Activated T-cell treated with anti-CD3 and anti-CD28 coated beads for 4 hours (primary cell): ENCODE measurements around the gene ANKS1B.
"Not testable (repeated sequence)": the region's sequence is repeated elsewhere in the genome, so short reads cannot be mapped to it uniquely, and the experiment has no call there.

Source experiments
- DNase-seq: peaks from one replicate; pipeline ENCODE4 v3.0.0-alpha.2; 2020

Gene ANKS1B

DNA sequence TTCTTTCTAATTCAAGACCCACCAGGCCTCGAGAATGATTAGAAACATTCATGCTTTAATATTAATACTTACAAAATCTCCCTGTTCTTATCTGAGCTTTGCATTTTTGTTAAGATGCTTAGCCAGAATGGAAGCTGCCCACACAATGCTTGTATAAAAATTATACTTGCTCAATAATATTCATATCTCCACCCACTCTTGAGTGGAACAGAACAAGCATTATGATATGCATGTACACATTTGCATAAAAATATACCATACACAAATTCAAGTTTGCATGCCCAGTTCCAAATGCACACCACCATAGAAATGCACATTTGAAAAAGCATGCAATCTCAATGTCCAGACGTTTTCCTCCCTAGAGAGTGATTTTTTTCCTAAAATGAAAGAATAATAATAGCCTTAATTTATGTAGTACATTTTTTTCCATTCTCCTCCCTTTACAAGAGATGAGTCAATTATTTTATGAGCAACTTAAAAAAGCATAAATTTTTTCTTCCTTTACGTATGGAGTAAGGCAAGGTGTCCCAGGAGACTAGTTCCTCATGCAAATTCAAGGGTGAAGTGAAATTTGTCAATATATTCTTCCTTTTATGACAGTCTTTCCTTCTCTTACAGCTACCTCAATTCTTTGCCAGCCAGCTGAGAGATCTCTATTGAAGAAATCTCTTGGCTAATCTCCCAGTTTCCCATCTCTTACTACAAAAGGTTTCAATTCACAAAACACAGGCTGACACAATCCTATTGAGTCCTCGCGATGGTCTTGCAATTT, 650.3 kb downstream of the ANKS1B start:
- no peak for DNase-seq

DNA sequence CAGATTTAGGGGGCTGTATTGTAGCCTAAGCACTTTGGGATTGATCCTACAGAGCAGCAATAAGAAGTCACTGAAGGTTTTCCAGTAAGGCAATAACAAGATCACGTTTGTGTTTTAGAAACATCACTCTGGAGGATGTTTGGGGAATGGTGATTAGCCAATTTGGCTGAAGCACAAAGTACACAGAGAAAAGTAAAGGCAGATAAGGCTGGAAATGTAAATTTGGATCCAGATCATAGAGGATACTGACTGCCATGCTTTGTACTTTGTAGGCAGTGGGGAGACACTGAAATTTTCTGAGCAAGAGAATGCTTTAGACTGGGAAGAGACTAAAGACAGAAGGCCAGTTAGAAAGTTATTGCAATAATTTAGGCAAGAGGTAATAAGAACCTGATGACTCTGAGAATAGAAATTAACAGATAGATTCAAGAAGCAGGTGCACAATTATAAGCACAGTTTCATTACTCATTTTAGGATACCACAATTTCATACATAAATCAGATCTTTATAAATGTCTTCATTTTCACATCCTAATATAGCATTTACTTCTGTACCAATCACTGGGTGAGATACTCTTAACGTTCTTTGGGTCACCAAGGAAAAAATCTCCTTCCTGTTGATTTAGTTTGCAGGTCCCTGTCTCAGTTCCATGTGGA, 651.7 kb downstream of the ANKS1B start:
- DNase-seq = no peak

DNA sequence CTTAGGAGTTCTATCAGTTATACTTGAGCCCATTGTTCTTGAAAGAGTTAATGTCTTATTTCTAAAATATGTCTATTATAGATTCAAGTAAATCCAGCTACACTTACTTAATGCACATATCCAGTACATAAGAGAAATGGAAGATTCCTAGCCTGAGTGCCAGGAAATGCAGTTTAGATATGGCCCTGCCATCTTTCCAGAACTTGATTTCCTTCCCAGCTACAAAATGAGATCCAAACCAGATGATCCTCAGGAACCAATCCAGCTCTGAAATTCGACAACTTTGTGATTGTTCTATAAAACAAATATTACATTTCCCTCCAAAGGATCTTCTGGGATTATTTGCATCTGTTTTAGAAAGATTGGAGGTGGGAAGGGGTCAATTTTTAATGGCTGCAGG, 654.5 kb downstream of the ANKS1B start:
- no peak for DNase-seq

DNA sequence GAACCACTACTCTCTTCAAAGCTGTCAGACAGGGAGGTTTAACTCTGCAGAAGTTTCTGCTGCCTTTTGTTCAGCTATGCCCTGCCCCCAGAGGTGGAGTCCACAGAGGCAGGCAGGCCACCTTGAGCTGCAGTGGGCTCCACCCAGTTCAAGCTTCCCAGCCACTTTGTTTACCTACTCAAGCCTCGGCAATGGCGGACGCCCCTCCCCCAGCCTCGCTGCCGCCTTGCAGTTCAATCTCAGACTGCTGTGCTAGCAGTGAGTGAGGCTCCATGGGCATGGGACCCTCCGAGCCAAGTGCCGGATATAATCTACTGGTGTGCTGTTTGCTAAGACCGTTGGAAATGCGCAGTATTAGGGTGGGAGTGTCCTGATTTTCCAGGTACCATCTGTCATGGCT, 663.5 kb downstream of the ANKS1B start:
- DNase-seq = not testable (repeated sequence)

DNA sequence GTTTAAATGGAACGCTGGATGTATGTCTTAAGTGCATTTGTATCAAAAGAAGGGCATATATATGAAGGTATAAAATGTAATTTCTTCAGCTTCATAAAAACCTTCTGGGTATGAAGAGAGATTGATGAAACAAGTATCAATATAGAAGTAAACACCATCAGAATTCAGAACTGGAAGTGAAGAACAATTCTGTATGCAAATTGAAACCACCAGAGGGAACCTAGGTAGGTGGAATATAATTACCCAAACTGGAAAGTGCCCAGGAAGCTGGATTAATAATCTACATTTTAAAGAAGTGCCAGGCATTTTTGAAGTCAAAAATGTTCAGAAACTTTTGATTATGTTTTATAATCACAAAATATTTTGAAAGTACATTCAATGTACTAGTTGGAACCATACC, 673.4 kb downstream of the ANKS1B start:
- DNase-seq = no peak

DNA sequence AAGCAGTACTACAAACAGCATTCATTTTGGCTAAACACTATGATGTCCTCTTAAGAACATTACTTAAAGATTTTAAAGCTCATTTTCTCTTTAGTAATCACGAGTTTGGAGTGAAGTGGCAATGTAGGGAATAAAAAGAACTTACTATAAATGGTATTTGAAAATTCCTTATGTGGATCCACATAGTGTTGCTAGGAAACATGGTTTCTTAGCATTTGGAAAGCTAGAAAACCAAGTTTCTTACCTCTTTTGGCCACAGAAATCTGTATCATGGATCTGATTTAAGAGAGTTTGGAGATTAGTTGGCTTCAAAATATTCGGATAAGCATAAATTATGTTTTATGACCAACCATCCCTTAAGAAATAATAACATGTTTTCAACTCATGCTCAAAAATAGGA, 674.9 kb downstream of the ANKS1B start:
- DNase-seq = no peak

DNA sequence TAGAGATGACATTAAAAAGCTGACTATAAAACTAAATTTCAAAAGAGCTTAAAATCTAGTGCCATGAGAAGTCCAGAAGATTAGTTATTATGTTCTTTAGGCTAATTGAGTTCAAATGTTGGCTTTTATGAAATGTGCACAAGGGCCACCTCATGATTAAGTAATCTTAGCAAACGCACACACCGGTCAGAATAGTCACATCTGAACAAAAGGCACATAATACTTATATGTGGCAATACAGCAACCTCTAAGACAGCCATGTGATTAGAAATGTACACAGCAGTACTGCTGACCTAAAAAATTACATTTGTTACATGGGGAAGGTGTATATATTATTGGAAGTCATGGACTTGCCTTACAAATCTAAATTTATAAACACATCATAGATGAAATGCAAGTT, 681.9 kb downstream of the ANKS1B start:
- no peak for DNase-seq

DNA sequence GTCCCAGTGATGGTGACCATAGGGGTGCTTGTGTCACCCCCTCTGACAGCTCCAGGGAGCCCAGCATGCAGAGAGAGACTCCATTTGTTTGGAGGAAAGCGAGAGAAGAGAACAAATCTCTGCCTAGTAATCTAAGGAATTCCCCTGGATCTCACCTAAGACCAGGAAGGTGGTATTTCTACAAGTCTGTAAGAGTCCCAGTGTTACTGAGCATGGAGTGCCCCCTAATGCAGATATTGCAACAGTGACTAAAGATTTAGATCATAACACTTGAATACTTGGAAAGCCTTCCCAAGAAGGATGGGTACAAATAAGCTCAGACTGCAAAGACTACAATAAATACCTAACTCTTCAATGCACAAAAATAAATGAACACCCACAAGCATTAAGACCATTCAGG, 697.6 kb downstream of the ANKS1B start:
- DNase-seq = no peak

DNA sequence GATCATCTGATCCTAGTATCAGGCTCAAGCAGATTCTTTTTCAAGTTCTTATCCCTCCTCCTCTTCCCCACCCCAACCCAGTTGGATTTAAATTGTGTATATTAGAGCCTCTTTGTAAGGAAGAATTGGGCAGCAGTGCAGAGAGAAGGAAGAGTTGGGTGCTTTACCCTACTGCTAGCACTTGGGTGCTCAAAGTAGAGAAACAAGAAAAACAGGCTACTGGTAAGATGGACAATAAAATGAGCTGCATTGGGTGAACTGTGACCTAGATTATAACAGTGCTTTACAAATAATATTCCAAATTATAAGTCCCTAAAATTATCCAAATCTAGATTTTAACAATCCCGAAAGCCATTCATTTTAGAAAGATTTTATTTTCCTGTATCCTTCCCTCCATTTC, 700.6 kb downstream of the ANKS1B start:
- DNase-seq = no peak

DNA sequence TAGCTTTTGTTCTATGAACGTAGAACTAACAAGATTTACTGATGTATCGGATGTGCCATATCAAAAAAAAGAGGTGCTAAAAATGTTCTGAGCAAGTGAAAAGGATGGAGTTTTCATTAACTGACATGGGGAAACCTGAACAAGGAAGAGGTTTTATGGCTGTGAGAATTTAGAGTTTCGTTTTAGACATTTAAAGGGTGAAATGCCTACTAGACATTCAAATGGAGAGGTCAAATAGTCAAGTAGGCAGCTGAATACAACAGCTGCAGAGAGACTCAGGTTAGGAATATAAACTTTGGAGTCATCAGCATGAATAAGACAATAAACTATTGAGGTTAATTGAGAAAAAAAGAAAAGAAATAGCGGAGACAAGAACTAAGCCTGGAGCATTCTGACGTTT, 702.1 kb downstream of the ANKS1B start:
- DNase-seq = no peak

DNA sequence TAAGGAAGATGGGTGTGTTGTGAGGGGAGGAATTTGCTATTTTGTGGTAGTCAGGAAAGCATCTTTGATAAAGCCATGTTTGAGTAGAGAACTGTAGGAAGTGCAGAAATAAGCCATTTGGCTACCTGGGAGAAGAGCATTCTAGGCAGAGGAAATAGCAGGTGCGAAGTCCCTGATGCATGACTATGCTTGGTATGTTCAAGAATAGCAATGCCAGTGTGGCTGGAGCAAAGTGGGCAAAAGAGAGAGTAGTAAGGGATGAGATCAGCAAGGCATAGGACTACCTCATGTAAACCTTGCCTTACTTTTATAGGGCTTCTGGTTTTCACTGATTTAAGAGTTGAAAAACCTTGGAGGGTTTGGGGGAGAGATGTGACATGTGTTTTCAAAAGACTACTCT, 702.6 kb downstream of the ANKS1B start:
- DNase-seq = no peak

DNA sequence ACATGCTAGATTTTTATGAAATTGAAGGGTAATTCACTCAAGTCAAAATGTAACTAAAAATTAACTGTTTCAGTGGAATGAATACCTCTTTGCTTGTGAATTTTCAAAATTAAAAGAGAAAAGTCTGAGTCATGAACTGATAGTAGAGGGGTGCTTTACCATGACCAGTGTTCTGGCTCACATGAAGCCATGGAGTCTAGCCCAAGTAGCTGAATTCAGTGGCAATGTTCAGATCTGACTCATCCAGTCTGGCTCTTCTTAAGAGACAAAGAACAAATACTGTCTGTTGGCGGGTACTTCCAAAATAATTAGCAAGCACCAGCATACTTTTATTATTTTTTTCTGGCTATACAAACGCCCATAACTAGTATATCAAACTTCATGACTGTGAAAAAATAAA, 703.5 kb downstream of the ANKS1B start:
- DNase-seq = no peak

DNA sequence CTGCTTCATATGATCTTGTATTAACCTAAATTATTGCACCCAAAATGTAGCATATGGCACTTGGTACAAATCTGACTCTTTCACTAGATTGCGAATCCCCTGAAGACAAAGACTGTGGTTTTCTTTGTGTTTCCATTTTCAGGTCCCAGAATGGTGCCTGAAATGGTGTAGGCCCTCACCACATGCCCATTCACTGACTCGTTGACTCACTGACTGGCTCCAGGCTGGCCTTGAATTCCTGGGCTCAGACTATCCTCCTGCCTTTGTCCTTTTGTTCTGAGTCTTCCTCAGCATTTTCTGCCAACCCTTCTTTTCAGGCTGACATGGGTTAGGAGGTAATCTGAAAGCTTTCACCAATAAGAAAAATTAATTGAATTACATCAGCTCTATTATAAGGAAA, 705.8 kb downstream of the ANKS1B start:
- DNase-seq = no peak

DNA sequence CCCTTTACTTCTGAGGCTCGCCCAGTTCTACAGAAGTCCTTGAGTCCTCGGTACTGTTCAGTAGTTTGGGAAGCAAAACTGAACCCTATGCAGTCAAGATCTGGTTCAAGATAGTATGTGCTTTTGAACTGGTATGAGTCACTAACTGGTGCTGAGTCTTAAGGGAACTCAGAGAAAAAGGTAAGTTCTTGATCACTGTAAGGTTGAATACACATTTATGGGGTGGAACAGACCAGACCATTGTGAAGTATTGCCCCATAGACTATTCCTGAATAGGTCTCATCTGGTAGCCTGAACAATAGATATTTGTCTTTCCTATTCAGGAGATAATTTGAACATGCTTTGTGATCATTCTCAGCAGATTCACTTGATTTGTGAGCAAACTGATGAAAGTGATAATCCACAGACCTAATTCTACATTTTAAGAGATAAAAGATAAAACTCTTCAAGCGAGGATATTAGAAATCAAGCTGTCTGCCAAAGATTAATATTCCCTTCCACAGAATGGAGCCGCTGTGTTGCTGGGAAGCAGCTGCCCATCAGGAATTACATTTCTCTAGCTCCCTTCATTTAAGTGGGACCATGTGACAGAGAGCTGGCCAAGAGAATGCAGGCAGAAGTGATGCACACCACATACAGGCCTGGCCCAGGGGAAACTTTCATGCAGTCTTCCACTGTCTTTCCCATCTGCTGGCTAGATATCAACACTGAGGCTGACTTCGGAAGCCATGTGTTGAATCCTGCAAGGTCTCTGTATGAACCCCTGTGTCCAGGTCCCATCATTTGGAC, 707.0 kb downstream of the ANKS1B start:
- DNase-seq = no peak

DNA sequence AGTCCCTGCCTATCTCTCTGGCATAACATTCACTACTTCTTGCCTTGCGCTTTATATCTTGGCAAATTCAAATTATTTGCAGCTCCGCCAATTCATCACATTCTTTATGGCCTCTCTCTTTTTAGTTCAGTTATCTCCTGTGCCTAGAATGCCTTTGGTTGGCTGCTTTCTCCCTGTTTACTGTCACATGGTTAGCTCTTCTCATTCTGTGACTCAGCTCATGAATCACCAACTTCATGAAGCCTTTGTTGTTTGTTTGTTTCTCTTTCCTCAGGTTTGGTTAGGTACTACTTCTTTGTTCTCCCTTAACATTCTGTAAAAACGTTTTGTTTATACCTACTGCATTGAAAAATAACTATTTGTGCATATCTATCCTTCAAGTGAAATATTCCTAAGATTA, 713.7 kb downstream of the ANKS1B start:
- no peak for DNase-seq

DNA sequence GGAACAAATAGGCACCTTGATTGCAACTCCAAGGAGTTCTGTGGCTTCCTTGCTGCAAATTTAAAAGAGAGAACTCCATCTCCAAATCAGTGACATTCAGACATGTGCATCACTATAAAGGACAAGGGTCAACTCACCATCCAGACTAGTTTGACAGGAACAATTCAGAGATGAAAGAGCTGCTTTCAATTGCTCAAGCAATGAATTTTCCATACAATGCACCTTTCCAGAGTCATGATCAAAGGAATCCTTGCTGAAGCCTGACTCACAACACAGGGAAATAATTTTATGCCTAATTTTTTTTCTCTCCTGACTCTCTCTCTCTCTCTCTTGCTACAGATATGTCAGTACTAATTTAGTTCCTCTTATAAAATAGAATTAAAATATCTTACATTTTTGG, 717.7 kb downstream of the ANKS1B start:
- no peak for DNase-seq

DNA sequence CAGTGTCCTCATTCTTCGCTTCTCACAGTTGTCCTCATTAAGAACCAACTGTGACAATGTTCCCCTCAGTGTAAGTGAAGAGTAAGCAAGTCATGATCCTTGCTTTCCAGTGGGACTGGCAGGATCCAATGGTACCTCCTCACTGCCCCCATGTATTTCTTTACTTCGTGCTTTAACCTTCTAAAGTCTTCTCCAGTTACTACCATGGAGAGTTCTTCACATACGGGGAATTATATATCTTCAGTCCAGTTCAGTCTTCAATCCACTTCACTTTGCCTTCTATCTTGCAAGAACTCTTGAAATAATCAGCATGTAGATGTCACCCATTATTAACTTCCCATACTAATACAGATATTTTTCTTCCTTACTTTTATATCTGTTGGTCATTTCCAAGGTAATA, 719.1 kb downstream of the ANKS1B start:
- no peak for DNase-seq

DNA sequence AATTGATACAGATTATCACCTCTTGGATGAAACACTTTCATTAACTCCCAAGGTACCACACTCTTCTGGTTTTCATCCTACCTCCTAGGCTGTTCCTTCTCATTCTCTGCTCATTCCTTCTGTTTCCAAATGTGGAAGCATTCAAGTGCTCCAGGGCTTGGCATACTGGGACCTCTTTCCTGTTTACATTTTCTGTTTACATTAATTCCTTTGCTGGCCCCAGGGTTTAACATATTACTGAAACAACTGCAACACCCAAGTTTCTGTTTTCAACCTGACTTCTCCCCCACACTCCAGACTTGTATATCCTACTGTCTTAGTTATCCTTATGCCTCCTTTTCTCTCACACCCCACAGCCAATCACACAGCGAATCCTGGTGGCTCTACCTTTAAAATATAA, 723.5 kb downstream of the ANKS1B start:
- DNase-seq = no peak

DNA sequence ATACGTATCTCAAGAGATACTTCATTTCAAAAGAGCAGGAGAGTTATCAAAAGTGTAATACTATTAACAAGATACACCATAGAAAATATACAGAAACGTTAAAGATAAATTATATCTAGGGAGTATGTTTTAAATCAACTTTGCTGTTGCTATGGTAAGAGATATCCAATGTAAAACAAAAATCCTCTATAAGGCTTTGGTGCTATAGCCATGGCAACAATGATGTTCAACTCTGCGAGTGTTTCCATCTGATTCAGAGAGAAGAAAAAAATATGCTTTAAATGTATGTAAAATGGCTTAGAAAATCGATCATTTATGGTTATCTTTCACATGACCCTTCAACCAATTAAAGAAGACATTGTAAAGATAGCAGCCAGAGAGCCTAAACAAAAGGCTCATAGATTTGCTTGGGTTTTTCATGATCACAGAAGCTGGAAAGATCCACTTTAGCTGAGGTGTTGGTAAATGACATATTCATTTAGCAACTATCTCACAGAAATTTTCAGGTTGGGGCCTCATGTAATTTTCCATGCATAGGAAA, 724.2 kb downstream of the ANKS1B start:
- no peak for DNase-seq

DNA sequence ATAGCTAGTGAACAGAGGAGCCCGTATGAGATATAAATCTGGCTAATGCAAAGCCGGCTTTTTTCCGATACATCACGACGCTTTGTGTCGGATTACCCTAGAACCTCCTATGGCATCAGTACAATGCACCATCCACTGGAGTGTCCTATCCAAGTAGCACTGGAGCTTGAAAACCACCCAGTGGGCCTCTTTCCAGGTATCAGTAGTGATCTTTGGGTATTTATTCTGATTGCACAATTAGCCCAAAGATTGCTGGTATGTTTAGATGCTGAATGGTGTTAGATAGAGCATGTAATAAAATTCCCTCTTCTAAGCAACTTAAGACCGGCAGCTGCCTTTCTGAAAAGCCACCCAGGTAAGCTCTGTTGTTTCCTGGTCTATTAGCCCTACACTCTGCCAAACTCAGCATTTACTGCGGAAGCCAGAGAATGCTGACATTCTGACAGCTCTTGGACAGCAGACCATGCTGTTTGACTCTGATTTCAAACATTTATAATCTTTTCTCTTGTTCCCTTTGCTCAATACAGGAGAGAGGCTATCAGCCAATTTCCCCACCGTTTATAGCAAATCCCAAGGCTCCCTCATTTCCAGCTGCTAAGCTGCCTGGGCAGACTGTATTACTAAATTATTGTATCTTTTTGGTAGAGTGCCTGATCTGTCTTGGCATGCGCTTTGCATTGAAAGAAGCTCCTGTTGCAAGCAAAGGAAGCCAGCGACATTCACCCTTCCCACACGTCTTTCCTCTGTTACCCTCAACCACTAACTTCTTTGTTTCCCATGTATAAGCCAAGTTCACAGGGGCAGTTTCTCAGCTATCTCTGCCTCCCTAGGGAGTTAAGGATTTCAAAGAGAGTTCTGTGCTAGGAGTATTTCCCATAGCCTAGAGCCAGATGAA, 725.4 kb downstream of the ANKS1B start:
- DNase-seq = no peak

DNA sequence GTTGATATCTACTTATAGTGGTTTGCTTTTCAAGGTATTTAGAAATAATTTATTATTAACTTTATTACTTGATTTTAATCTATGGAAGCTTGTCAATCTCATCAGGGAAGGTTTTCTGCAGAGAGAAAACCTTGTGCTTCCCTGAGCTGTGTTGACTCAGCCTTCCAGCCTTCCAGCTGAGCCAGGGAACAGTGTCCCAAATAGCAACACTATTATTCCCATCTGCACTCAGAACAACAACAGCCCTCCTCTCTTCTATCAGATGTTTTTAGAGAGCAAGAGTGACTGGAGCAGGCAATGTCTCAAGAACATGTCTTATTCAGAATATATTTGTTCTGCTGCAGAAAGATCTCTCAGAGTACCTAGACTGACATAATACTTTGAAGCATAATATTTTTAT, 727.1 kb downstream of the ANKS1B start:
- no peak for DNase-seq

DNA sequence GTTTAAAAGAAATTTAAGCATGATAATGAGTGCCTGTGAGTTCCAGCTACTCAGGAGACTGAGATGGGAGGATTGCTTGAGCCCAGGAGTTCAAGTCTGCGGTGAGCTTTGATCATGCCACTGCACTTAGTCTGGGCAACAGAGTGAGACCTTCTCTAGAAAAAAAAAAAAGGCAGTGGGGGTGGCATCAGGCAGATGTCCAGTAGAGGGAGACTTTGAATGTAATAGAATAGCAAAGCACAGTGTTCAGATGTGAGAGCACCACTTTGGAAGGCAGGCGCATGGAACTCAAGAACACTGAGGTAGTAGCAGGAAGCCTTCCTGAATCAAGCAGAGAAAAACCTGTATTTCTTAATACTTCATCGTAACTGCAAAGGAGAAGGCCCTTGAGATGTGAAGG, 731.7 kb downstream of the ANKS1B start:
- no peak for DNase-seq

DNA sequence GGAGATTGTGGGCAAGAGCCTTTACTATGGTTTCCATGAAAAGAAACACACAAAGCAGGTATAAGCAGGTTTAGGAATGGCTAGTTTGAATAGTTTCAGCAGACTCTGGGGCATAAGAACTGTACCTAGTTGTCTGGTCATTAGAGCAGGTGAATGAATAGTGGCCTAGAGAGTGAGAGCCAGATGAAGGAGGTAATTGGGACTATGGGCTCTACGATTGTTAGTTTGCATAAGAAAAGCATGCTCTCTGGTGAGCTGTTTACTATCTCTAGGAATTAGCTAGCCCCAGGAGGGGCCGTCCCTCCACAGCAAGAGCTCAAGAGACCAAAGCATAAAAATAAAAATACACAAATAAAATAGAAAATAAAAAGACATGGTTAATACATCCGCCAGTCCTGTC, 734.6 kb downstream of the ANKS1B start:
- DNase-seq = no peak
